ENCODE data around the gene SLC35G3.

GRCh38 chr17:35191001-35191695 is 3.0 kb downstream of the SLC35G3 start:
- TF ChIP-seq CTCF (IDR thresholded peaks at IDR 0.05) = no peak
- no peak for TF ChIP-seq POLR2A (IDR thresholded peaks at IDR 0.05)

Data from vagina (tissue), 2 donors.